Amniotic stem cell (primary cell): Measurements from ENCODE around the gene TRAM2.
A peak's percentile ranks its signal among the peaks of the same experiment; 100 is the strongest.

Experiments used
- DNase-seq: peaks from one replicate; lab custom pipeline; 2025; lab: John Stamatoyannopoulos, UW

Gene TRAM2

DNA sequence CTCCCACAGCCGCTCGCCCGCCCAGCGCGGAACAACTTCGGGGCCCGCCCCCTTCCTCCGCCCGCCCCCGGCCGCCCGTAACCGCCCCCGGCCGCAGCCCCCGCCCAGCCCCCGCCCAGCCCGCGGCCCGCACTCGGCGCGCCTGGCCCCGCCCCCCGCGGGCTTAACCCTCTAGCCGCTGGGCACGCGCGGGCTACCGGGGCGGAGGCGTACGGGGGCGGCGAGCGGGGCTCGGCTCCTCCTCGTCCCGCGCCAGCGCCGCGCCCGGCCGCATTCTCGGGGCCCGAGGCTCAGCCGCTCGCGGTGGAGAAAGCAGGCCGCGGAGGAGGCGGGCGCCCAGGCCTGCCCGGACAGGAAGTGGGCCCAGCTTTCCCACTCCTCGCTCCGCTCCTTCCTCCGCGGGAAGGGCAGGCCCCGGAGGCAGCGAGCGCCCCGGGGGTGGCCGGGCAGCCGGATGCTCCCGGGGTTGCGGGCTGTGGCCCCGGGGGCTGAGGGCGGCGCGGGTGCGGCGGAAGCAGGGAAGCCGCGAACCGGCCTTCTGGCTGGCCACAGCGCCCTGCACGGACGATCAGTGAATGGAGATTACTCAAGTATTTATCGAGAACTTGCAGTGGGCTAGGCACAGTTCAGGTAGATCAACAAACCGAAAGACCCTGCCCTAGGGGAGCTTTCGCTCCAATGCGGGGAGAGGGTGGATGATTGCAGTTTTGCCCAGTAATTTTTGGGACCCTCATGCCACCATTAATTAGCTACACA, at the start of gene TRAM2:
Gene TRAM2, minus strand, starts transcription at position 39 of the 756 bp plus-strand sequence. CDS start 145 bp downstream, outside the sequence.
- peak; percentile 77 for DNase-seq

GRCh38 chr6:52622810-52623209, 46.0 kb upstream of the TRAM2 start:
- DNase-seq = no peak

DNA sequence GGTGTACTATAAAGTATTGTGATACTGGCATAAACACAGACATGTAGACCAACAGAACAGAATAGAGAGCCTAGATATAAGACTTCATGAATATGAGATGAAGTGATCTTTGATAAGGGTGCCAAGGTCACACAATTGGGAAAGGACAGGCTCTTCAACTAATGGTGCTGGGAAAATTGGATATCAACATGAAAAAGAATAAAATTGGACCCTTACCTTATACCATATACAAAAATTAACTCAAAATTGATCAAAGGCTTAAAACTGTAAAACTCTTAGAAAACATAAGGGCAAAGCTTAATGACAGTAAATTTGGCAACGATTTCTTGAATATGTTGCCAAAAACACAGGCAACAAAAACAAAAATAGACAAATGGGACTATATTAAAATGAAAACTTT, 44.8 kb upstream of the TRAM2 start:
- DNase-seq = no peak

- no peak for DNase-seq
These were observed 44.0 kb upstream of the TRAM2 start for GRCh38 chr6:52620906-52621190.

- no peak for DNase-seq
These were observed 43.4 kb upstream of the TRAM2 start for GRCh38 chr6:52620055-52620905.

DNA sequence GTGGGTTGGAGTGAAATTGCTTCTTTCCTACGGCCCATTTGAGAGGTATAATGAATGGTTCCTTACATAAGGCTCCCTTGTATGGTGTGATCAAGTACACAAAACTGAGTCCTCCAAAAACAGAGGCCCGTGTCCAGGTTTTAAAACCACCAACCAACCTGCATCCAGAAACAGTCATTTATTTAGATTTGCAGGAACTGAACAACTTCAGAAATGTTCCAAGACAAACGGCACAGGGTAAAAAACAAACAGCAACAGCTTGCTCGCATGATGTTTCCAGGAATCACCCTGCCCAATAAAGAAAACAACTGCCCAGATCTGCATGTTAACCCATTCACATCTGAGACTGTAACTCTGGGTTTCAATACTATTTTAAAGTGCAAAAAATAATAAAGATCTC, 40.2 kb upstream of the TRAM2 start:
- DNase-seq = no peak

GRCh38 chr6:52616059-52616690, 39.3 kb upstream of the TRAM2 start:
- no peak for DNase-seq

- no peak for DNase-seq
These were observed 35.6 kb upstream of the TRAM2 start for GRCh38 chr6:52612336-52613054.

DNA sequence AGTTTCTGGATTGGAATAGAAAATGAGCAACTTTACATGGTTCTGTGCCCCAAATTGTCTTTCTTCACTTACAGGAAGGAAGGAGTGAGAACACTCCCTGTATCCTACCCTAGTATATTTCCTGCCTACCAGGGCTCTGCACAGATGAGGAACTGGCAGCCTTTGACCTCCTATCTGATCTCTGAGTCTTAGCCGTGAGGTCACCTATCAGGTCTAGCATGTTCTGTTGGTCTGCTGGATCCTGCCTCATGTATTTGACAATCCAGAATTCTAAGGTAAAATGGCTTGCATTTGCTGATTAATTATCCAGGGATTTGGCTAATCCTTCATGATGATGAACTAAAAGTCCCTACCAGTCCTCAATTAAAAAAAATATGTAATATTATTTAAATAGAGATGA, 35.0 kb upstream of the TRAM2 start:
- DNase-seq = no peak

GRCh38 chr6:52610745-52611355, 34.0 kb upstream of the TRAM2 start:
- DNase-seq = peak; percentile 27

GRCh38 chr6:52610011-52610410, 33.2 kb upstream of the TRAM2 start:
- DNase-seq = no peak

- DNase-seq = no peak
These were observed 28.8 kb upstream of the TRAM2 start for GRCh38 chr6:52605610-52606185.

GRCh38 chr6:52603000-52603795, 26.3 kb upstream of the TRAM2 start:
- no peak for DNase-seq

- no peak for DNase-seq
These were observed 21.9 kb upstream of the TRAM2 start for GRCh38 chr6:52598824-52599190.

DNA sequence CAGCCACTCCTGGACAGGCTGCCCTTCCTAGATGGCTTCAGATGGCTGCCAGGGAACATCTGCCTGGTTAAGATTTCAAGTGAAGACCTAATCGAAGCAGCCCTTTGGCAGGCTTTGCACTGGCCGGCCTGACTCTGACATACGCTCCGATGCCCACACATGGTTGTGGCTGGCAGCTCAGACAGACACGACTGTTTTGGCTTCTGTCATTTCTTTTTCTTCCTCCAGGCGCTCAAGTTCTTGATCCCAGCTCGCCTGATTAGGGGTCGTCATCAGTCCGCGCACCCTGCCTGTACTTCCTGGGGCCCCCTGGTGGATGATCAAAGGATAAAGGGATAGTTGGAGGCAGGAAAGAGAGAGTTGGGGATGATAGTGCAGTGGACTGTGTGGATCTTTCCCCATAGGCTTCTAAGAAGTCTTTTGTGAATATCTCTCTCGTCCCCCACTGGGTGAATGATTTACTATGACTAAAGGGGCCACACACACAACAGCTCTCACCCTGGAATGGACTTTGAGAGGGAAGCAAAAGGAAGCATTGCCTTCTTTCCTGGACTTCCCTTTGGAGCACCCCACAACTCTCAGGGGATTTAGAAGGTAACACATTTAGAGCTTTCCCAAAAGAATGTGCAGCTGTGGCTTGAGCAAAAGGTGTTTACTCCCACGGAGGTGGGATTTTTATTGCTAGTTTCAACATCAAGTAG, 21.4 kb upstream of the TRAM2 start:
- peak; percentile 66 for DNase-seq

- no peak for DNase-seq
These were observed 20.9 kb upstream of the TRAM2 start for GRCh38 chr6:52597738-52598122.

GRCh38 chr6:52596371-52597028, 19.6 kb upstream of the TRAM2 start:
- DNase-seq = no peak

DNA sequence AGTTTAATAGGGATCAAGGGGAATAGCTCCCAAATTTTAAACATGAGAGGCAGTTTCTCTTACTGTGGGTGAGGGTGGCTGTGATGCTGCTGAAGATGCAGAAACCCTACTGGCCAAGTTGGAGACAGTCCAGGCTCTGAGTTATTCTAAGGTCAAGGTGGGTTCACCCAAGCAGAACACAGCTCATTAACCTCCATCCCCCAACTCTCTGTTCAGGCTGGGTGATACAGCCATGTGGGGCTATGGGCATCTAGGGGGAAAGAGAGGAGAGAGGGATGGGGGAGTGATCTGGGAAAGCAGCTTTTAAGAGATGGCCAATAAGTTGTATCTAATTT, 18.9 kb upstream of the TRAM2 start:
- DNase-seq = no peak

DNA sequence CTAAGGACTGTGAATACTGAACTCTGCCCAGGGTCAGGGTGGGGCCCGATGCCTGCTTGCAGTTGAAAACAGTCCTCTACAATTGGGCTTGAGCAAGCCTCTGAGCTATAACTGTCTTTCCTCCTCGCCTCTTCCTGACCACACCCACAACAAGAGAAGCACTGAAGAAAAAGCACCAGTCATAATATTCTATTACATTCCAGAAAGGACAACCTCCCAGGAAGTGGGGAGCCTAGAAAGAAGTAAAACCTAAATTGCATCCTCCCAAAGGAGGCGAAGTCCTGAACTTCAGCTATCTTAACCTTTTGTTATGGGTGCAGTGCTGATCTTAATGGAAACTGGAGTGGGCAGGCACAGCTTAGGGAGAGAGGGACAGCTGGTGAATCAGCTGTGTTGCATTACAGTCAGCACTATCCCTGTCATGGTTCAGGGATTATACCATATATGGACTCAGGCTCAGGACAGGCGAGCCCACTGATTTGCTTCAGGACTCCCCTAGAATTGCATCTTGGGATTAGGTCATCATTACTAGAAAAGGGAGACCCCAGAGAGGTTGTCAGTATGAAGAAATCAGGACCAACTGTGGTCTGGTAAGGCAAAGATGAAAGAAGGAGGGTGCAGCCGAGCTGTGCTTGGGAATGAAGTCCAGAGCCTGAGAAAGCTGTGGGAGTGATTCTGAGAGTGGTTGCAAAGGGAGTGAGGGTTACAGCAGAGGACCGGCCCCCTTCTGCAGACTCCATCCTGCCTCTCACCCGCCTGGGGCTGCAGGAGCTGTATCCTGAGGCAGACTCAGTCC, 18.3 kb upstream of the TRAM2 start:
- peak; percentile 81 for DNase-seq
